Lung (tissue), 12 donors: ENCODE data around the gene CORO6. TPM values are rescaled to one million over a fixed set of nuclear protein-coding genes. Genes with fewer than 3 reads are reported as not detected.
A peak's percentile ranks its signal among the peaks of the same experiment; 100 is the strongest.

Experiments used
- ATAC-seq: fragments of 200-7000 bp; cut with Tn5 transposase; one replicate; pipeline ENCODE4 v1.9.1; 2020; ENCODE audit warnings: moderate number of reproducible peaks; ENCODE audit not compliant: insufficient read depth, low FRiP score
- DNase-seq, 3 donors: peaks; one replicate each; pipeline ENCODE4 v3.0.0-alpha.2; 2013 to 2017
- H3K27ac ChIP-seq, 2 donors: one replicate each; pipeline ENCODE4 v1.5.1; 2013; ENCODE audit warnings: mild to moderate bottlenecking in 2 of 2, moderate library complexity in 2 of 2, control low read depth in 1 of 2, inconsistent platforms in 1 of 2, low read depth in 1 of 2, low read length in 1 of 2
- H3K27me3 ChIP-seq, 3 donors: one replicate each; pipeline ENCODE4 v1.5.1; 2013; ENCODE audit warnings: low read length in 2 of 3; ENCODE audit not compliant: control insufficient read depth in 3 of 3, insufficient read depth in 3 of 3
- H3K36me3 ChIP-seq, 4 donors: one replicate each; pipeline ENCODE4 v1.5.1; 2013; ENCODE audit warnings: low read length in 4 of 4, mild to moderate bottlenecking in 1 of 4, moderate library complexity in 1 of 4; ENCODE audit not compliant: control insufficient read depth in 4 of 4, insufficient read depth in 4 of 4
- H3K4me1 ChIP-seq, 5 donors: one replicate each; pipeline ENCODE4 v1.5.1; 2013; ENCODE audit warnings: low read length in 5 of 5, mild to moderate bottlenecking in 2 of 5, moderate library complexity in 1 of 5; ENCODE audit not compliant: control insufficient read depth in 5 of 5, insufficient read depth in 5 of 5
- H3K4me3 ChIP-seq: one replicate; pipeline ENCODE4 v1.5.1; 2013; ENCODE audit warnings: mild to moderate bottlenecking, control low read depth, moderate library complexity
- H3K9ac ChIP-seq, 2 donors: one replicate each; pipeline ENCODE4 v1.5.1; 2013; ENCODE audit warnings: low read length in 2 of 2, control low read depth in 1 of 2; ENCODE audit not compliant: insufficient read depth in 1 of 2
- H3K9me3 ChIP-seq, 4 donors: one replicate each; pipeline ENCODE4 v1.5.1; 2013; ENCODE audit warnings: low read length in 3 of 4, mild to moderate bottlenecking in 1 of 4, moderate library complexity in 1 of 4; ENCODE audit not compliant: control insufficient read depth in 4 of 4, insufficient read depth in 3 of 4
- WGBS, 2 donors: extraction: QIAGEN DNeasy Blood & Tissue Kit; methylation state at CpG; one replicate each; pipeline ENCODE4 v1.1.7; 2013; 5-methylcytosine and 5-hydroxymethylcytosine counted together
- polyA plus RNA-seq, 2 donors: library from polyadenylated mRNA; stranded (reverse); fragments of 200-250 nt; gene quantifications; one replicate each; pipeline ENCODE4 v1.2.1, GENCODE V29; 2013
- total RNA-seq, 2 donors: library from RNA; depleted of rRNA in 1 of 2; stranded (reverse); fragments of >200 nt in 1 of 2; gene quantifications; one replicate each; pipeline ENCODE4 v1.2.1, GENCODE V29; 2014 to 2021
- TF ChIP-seq, protein P1 (sequence below): IDR thresholded peaks from 2 replicates; pipeline ENCODE4 v1.5.1; 2012; ENCODE audit warnings: mild to moderate bottlenecking; ENCODE audit errors: control extremely low read depth, extremely low read depth
- donor health status: control.
- donor health status: control.
- donor health status: Bipolar disorder and iron deficiency.
- donor health status: healthy.
- donor health status: DM: yes; HTN: yes; CAD: no.

The CORO6 gene
- total and polyA plus RNA-seq, 4 donors, result 1.7 to 14.4 (median 5.9) TPM

DNA sequence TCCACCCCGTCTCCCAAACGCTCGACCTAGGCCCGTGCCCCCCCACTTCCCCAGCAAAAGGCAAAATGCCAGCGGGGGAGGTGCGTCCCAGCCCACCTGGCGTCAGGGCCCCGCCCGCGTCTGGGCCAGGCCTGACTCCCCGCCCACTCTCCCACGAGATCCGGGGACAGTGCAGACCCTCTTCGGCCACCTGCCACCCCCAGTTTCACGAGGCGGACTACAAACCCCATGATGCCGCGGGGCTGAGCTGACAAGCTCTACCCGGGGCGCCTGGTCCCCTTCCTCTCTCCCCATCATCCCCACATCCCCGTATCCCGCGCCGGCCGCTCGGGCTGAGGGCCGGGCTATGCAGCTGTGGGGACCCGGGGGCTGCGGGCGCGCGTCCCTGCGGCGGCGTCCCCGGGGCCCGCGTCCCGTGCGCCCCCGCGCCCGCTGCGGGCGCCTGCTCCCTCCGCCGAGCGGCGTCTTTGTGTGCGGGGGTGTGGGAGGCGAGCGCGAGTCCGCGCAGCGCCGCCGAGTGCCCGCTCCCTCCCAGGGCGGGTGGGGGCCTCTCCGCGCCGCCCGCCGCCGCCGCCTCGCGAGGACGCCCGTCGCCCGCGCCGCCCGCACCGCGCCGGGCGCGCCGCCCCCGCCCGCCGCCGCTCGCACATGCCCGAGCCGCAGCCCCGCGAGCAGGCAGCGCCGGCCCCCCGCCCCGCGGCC lies 29.7 kb downstream of the CORO6 start, which contains the start of gene ANKRD13B:
ANKRD13B (plus strand) TSS at position 283 of the 702 bp plus-strand sequence. CDS start 490 bp downstream, outside the sequence.
- no peak for ATAC-seq
- TF ChIP-seq, protein P1, sequence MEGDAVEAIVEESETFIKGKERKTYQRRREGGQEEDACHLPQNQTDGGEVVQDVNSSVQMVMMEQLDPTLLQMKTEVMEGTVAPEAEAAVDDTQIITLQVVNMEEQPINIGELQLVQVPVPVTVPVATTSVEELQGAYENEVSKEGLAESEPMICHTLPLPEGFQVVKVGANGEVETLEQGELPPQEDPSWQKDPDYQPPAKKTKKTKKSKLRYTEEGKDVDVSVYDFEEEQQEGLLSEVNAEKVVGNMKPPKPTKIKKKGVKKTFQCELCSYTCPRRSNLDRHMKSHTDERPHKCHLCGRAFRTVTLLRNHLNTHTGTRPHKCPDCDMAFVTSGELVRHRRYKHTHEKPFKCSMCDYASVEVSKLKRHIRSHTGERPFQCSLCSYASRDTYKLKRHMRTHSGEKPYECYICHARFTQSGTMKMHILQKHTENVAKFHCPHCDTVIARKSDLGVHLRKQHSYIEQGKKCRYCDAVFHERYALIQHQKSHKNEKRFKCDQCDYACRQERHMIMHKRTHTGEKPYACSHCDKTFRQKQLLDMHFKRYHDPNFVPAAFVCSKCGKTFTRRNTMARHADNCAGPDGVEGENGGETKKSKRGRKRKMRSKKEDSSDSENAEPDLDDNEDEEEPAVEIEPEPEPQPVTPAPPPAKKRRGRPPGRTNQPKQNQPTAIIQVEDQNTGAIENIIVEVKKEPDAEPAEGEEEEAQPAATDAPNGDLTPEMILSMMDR, result no peak
- H3K9ac ChIP-seq, result no peak within 1 kb of the TSS
- no peaks in the 10 kb centered on the region for H3K9me3 ChIP-seq
- H3K27ac ChIP-seq, result peak within 1 kb of the TSS in 1 of 2 donors; percentile 4
- 0 to 1% methylated on average over 41 to 96 of the region's 96 CpGs for whole genome bisulfite sequencing, 2 donors
- H3K36me3 ChIP-seq, result no peaks in the 10 kb centered on the region
- peaks cover 10 to 67% (median 25%) of the 10 kb centered on the region in 5 donors for H3K4me1 ChIP-seq
- peak within 1 kb of the TSS; percentile 77 for H3K4me3 ChIP-seq
- peak in 2 of 3 donors; percentile 45 to 61 for DNase-seq
- no peaks in the 10 kb centered on the region for H3K27me3 ChIP-seq

DNA sequence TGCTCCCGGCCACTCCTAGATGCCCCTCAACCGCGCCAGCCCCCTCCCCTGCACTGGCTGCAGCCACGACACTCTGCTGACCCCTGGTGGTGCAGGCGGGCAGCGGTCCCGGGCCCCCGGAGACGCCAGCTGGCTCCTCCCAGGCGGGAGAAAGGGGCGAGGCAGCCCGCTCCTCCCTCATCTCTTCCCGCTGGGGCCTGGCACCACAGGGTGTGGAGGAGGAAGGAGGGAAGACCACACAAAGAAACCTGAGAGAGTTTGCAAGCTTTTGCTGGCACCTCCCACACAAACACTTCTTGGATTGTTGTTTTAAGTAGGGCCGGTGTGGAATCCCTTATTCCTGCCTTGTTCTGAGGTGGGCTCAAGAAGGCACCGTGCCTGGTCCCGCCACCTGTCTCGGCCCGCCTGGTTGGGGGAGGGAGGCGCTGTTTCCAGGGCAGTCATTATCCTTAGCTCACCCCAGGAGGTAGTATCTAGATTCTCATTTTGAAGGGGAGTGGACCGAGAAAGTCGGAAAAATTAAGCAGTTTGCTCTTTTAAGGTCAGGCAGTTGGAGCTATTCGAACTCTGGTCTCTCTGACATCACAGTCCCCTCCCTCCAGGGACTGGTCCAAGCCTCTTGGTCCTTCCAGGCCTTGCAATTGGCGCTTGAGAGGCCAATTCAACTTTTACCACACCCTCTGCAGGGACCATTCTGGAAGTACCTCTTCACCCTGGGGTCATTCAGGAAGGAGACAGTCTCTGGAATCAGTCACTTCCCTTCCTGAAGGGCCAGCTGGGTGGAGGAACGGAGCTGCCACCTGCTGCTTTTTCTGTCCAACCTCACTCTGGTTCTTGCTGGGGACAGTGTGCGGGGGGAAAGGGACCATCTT lies 30.7 kb downstream of the CORO6 start:
- peak; percentile 70 for ATAC-seq
- Histone ChIP-seq H3K4me1 (peaks cover 10 to 68% (median 31%) of the 10 kb centered on the region in 5 donors), H3K27ac (peak overlapping the region in 1 of 2 donors; percentile 4), H3K36me3 (no peaks in the 10 kb centered on the region), H3K4me3 (no peak overlapping the region), H3K9me3 (no peaks in the 10 kb centered on the region), H3K9ac (no peak overlapping the region), H3K27me3 (no peaks in the 10 kb centered on the region)
- 10 to 12% methylated on average over 25 of the region's 25 CpGs for WGBS, 2 donors
- DNase-seq, result peak; percentile 93 to 95 (median 95)
- TF ChIP-seq, protein P1, result peak; percentile 92

DNA sequence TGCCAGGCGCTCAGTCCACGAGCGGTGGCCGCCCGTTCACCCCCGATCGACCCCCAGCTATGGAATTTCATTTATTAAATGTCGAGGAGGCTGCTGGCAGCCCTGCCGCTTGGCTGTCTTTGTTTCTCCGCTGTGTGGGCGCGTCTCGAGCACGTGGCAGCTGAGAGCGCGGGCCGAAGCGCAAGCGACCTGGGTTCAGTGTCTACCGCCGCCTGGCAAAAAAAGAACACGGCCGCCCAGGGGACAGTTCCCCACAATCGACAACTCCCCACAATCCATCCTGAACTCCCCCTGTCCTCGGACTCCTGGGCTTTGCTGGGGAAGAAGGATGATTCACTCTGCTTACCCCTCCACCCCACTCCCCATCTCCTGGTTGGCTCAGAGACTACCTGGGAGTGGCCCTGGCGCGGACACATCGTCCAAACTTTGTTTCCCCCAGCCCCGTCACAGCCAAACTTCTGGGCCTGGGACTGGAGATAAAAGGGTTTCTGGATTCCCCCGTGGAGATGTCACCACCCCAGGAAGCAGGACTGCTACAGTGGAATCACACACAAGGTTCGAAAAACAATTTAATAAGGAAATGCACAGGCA lies 31.5 kb downstream of the CORO6 start:
- Histone ChIP-seq H3K9me3 (no peaks in the 10 kb centered on the region), H3K9ac (no peak overlapping the region), H3K36me3 (no peaks in the 10 kb centered on the region), H3K4me1 (peaks cover 10 to 76% (median 31%) of the 10 kb centered on the region in 5 donors), H3K27ac (peak overlapping the region; percentile 51 to 89), H3K27me3 (no peaks in the 10 kb centered on the region), H3K4me3 (no peak overlapping the region)
- 1 to 6% methylated on average over 31 of the region's 31 CpGs for WGBS, 2 donors
- TF ChIP-seq, protein P1, result no peak
- DNase-seq (peak; percentile 73 to 75 (median 75)), ATAC-seq (no peak)
